Neural cell (in vitro differentiated cells): ENCODE data around the gene GUCY1A2.

Source experiments
- CTCF ChIP-seq: fragments of 450-650 bp; IDR thresholded peaks from 2 replicates; pipeline ENCODE4 v1.5.1; 2014; ENCODE audit warnings: antibody characterized with exemption, mild to moderate bottlenecking, moderate library complexity; ENCODE audit not compliant: poor library complexity, severe bottlenecking
- EP300 ChIP-seq: fragments of 450-650 bp; conservative IDR thresholded peaks from 2 replicates; pipeline ENCODE4 v1.6.1; 2014; ENCODE audit warnings: antibody characterized with exemption, mild to moderate bottlenecking, moderate library complexity; ENCODE audit not compliant: poor library complexity, severe bottlenecking
- EZH2 ChIP-seq: fragments of 200-600, 300-800 bp; shearing (Covaris generic), sonication (generic); IDR thresholded peaks from 2 replicates; pipeline ENCODE4 v1.6.1; 2014; ENCODE audit warnings: antibody characterized with exemption, low read length, borderline replicate concordance, mild to moderate bottlenecking; ENCODE audit not compliant: insufficient read depth, poor library complexity, severe bottlenecking
- MXI1 ChIP-seq: fragments of 450-650 bp; conservative IDR thresholded peaks from 2 replicates; pipeline ENCODE4 v1.6.1; 2014; ENCODE audit warnings: antibody characterized with exemption, mild to moderate bottlenecking; ENCODE audit not compliant: poor library complexity, severe bottlenecking
- POLR2AphosphoS5 ChIP-seq: IDR thresholded peaks from 2 replicates; pipeline ENCODE4 v1.6.1; 2012
- RAD21 ChIP-seq: fragments of 450-650 bp; conservative IDR thresholded peaks from 2 replicates; pipeline ENCODE4 v1.6.1; 2014; ENCODE audit warnings: antibody characterized with exemption, mild to moderate bottlenecking, moderate library complexity
- TAF1 ChIP-seq: IDR thresholded peaks from 2 replicates; pipeline ENCODE4 v1.6.1; 2012; ENCODE audit warnings: low read depth

DNA sequence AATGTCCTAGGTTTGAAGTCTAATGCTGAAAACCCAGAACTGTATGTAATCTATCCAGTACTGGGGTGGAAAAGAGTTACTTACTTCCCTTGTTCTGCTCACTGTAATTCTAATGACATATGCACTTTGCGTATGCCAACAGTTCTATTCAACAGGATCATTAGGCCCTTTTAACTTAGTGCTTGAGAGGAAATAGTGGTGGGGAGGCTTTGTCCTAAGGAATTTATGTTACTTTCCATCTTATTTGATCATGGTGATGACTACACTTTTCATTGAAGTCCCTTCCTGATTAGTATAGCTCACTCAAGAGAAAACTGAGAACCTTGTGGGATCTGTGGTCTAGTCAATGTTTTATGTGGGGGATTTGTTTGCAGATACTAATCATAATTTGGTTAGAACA is 348.2 kb downstream of the GUCY1A2 start:
- TF ChIP-seq TAF1 (no peak), CTCF (no peak), EP300 (no peak), MXI1 (no peak), RAD21 (no peak), POLR2AphosphoS5 (no peak), EZH2 (no peak)
